GM13976 (cell line): ENCODE data around the gene DLGAP4.

Source experiments
- DNase-seq: peaks from one replicate; pipeline ENCODE4 v3.0.0; 2012; ENCODE audit warnings: low spot score
- in situ Hi-C: fragments of 300-500 bp; cut with MboI; formaldehyde crosslinking; loops from one replicate; pipeline ENCODE4 v1.12.0; 2022; ENCODE audit warnings: low sequenced_read_pairs, mixed read lengths, inconsistent platforms; ENCODE audit not compliant: unreplicated experiment
- TF ChIP-seq, protein P1 (sequence below): IDR thresholded peaks from 2 replicates; pipeline ENCODE4 v1.5.1; 2012; ENCODE audit warnings: borderline replicate concordance, mild to moderate bottlenecking; ENCODE audit not compliant: insufficient read depth; ENCODE audit errors: extremely low read depth, missing control alignments, control extremely low read depth

DLGAP4 gene

DNA sequence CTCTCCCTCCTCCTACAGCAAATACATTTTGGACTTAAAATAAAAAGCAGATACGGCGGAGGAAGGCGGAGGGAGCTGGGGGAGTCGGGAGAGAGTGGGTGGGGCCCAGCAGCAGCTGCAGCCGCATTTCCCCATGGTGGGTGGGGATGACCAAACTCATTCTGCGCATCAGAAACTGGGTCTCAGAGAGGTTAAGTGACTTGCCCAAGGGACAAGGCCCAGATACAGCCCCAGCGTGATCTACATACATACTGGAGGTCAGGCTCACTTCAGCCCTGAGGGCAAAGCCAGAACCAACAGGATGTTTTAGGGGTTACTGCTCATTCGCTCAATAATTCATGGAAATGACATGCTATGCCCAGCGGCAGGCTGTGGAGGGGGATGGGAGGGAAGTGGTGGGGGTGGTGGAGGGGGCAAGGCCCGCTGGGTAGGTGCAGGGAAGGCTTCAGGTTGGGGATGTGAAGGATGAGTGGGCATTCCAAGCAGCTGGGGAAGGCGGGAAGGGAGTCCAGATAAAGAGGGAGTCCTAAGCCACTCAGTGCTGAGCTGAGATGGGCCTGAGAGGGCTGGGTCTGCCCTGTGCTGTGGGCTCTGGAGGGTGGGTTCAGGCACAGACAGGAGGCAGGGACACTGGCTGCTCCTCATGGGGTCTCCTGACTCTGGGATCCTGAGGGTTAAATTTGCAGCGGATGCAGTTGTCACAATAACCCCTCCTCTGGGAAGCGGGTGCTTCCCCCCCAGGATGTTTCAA lies 31.0 kb downstream of the DLGAP4 start:
- DNase-seq, result no peak
- TF ChIP-seq, protein P1, sequence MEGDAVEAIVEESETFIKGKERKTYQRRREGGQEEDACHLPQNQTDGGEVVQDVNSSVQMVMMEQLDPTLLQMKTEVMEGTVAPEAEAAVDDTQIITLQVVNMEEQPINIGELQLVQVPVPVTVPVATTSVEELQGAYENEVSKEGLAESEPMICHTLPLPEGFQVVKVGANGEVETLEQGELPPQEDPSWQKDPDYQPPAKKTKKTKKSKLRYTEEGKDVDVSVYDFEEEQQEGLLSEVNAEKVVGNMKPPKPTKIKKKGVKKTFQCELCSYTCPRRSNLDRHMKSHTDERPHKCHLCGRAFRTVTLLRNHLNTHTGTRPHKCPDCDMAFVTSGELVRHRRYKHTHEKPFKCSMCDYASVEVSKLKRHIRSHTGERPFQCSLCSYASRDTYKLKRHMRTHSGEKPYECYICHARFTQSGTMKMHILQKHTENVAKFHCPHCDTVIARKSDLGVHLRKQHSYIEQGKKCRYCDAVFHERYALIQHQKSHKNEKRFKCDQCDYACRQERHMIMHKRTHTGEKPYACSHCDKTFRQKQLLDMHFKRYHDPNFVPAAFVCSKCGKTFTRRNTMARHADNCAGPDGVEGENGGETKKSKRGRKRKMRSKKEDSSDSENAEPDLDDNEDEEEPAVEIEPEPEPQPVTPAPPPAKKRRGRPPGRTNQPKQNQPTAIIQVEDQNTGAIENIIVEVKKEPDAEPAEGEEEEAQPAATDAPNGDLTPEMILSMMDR, result no peak
- in situ Hi-C loops, result no loop called here

DNA sequence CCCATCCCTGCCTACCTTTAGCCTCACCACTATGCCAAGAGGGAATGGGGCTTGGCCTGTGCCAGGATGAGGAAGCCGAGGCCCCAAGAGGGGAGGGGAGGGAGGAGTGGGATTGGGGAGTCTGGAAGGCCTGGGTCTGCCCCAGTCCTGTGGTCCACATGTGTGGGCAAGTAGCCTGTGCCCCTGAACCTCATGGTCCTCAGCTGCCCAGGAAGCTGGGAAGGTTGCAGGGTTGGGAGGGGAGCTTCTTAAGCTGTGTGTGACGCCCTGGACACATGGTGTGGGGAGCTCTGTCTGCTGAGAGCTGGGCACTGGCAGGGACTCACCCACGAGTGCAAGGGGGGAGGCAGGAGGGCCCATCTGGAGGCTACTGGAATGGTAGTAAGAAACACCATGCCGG lies 31.7 kb downstream of the DLGAP4 start:
- in situ Hi-C loops, result no loop called here
- TF ChIP-seq, protein P1, result no peak

DNA sequence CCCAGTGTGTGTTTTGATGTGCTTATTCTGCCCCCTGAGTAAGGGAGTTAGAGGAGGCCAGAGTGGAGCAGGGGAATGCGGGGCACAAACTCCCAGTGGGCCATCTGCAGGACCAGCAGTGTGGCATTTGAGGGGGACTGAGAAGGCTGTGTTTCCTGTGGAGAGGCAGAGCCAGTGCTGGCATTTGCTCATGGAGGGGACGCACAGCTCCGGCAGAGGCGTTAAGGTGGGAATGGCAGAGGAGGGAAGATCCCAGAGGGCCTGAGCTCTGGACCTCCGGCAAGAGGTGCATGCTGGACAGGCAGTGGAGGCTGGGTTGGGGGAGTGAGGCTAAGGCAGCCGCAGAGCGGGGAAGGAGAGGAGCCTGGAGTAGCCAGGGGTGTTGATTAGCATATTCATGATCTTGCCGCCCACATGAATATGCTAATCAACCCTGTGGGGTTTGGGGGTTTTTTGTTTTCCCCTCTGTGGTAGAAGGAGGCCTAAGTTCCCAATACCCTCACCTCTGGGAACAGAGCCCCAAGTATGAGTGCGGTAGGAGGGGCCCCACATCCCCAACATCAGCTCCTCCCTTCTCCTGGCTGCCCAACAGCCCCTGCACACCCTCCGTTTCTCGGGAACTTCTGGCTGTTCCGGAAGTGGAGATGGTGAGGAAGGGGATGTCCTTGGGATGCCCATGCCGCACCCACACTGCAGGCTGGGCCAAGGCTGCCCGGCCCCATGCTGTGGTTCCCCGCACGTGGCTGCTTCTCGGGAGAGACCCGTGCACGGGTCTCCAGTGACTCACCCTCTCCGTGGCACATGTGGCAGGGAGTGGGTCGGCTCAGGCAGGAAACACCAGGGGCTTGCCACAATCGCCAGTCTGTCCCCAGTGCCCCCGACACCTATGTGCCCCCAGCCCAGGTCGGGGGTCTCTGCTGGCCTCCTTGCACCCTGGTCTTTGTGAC lies 33.8 kb downstream of the DLGAP4 start:
- TF ChIP-seq, protein P1, result no peak
- in situ Hi-C loops, result no loop called here
- DNase-seq, result no peak

More for the DNA sequence above, 31.7 kb downstream of the DLGAP4 start:
- no peak for DNase-seq

DNA sequence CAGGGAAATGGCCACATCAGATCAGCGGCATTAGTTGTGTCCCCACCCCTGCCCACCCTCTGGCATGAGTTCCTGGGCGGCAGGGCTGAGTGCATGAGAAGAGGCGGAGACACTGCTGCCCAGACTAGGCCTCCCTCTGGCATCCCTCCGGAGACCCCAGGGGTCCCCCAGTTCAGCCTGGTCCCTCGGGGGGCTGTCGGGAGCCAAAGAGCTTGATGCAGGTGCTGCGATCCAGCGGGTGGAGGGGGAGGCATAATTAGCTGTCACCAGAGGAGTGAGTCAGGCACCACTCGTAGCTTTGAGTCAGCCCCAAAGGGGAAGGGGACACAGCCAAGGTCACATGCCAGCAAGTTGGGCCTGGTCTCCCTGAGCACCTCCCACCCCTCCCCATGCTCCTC lies 34.5 kb downstream of the DLGAP4 start:
- TF ChIP-seq, protein P1, result no peak
- in situ Hi-C loops, result no loop called here
- no peak for DNase-seq

DNA sequence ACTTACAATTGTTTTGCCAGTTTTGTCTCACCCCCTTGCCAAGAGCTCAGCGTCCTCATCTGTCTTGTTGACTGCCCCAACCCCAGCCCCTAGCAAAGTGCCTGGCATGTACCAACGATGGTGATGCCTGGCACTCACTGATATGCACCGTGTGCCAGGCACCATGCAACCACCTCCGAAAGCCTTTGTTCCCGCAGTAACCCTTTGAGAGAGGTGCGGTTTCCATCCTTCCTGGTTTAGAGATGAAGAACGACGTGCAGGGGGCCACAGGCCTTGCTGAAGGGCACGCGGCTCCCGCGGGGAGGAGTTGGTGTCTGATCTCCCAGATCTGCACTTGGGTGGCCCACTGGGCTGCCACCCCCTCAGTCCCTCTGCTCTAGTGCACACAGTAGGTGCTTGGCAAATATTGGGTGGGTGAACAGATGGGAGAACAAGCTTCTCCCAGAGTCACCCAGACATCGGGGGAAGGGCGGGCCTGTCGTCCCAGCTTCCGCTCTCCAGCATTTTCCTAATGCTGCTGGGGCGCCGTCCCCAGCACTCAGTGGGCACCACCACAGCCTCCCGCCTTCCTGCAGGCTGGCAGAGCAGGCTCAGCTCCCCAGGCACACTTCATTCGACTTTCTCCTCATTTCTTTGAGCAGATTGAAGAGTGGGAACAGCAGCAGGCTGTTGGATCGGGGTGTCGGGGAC lies 35.3 kb downstream of the DLGAP4 start:
- TF ChIP-seq, protein P1, result no peak
- DNase-seq, result no peak
- in situ Hi-C loops, result no loop called here

DNA sequence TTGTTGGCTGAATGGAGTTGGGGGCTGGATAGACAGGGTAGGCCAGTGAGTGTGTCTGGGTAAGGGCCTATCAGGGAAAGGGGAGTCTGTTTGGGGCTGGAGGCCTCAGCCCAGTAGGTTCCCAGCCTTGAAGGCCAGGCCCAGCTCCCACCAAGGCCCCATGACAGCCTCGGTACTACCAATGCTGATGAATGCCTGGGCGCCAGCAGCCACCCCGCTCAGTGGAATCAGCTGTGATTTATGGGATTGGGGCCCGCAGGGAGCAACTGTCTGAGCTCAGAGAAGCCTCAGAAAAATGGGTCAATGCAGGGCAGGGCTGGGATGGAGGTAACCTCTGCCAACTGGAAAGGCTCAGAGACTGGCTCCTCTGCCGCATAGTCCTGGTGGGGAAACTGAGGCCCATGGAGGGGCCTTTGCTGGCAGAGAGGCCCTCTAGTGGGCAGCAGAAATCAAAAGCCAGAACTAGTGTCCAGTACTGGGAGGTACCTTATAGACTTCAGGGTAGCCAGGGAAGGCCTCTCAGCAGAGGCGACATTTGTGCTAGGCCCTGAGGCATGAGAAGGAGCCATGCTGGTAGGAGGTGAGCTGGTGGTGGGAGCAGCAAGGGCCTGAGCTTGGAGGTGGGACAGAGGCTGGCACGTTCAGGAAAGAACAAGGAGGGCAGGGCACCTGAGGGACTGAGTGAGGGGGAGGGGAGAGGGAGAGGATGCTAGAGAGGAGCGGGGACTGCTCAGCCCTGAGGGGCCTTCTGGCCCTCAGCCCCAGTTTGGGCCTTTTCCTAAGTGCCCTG lies 36.4 kb downstream of the DLGAP4 start:
- in situ Hi-C loops, result no loop called here
- DNase-seq, result no peak
- TF ChIP-seq, protein P1, result no peak
